Measurements from ENCODE around the gene THADA. TPM values are rescaled to one million over a fixed set of nuclear protein-coding genes. Genes with fewer than 3 reads are reported as not detected.

Gene THADA
- total and polyA plus RNA-seq, 4 experiments from 2014 or later: 20.3 to 44.8 (median 32.8) TPM

DNA sequence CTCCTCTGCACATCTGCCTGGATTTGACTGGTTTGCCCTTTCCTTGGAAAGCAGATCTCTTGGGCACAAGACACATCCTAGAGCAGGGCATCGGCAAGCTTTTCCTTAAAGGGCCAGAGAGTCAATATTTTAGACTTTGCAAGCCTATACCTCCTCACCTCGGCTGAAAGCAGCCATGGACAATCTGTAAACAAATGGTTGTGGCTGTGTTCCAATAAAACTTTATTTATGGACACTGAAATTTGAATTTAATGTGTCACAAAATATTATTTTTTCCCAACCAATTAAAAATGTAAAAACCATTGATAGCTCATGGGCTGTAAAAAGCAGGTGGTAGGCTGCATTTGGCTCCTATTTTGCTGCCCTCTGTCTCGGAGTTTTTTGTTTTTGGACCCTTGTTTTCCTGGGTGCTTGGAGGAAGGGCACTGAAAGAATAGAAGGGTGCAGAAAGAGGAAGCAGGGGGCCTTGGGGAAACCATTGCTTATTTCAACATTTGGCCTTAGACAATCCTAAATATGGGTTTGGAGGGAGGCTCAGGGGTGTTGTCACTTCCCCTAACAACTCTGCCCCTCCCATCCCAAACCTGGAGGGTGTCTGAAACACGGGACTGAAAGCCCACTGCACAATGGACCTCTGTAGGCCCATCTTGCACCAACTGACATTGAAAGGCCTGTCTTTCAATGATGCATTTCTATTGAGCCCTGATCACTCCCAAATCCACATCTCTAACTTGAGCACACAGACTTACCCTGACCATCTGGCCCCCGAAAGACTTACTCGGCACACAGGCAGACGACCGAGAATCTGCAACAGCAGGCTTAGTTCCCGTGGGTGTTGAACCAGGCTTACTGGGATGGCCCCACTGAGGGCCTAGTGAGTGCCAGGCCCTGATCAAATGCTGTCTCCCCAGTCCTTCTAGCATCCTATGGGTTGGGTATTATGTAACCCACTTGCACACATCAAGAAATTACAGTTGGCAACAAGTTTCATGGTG is 362.3 kb downstream of the THADA start:
- ChIA-PET POLR2A (ENCODE audit: partially characterized antibody) (no interaction called here), CTCF (ENCODE audit: partially characterized antibody) (interaction anchor here (8.8 kb wide), 1 partner anchor 101 kb away, joined by 445 read pairs; no protein-coding TSS in a partner anchor)
- Histone ChIP-seq H3K27ac (ENCODE audit: low read depth, low read length) (no peak overlapping the region), H3K4me1 (ENCODE audit: insufficient read depth, low read length) (peaks cover 21% of the 10 kb centered on the region), H3K36me3 (ENCODE audit: insufficient read depth, low read length) (no peaks in the 10 kb centered on the region), H3K9me3 (ENCODE audit: control insufficient read depth in 1 of 2, low read length in 2 of 2) (no peaks in the 10 kb centered on the region), H3K4me3 (ENCODE audit: low read length in 2 of 2) (no peak overlapping the region), H3K27me3 (ENCODE audit: insufficient read depth, low read length) (no peaks in the 10 kb centered on the region)
- H3K36me3 Mint-ChIP-seq: peaks cover 9 to 26% of the 10 kb centered on the region in 2 donors
- intact Hi-C loops (cut with micrococcal nuclease): no loop called here
- peaks cover 16 to 28% (median 21%) of the 10 kb centered on the region in 4 donors for H3K4me1 Mint-ChIP-seq
- peaks cover 0 to 2% of the 10 kb centered on the region in 2 donors for H3K27me3 Mint-ChIP-seq
- H3K4me3 Mint-ChIP-seq: peak overlapping the region in 1 of 8 donors; percentile 10
- no peak for DNase-seq
- peaks cover 0 to 8% (median 0%) of the 10 kb centered on the region in 8 donors for H3K9me3 Mint-ChIP-seq
- peak overlapping the region in 6 of 7 donors; percentile 5 to 65 (median 56) for H3K27ac Mint-ChIP-seq

DNA sequence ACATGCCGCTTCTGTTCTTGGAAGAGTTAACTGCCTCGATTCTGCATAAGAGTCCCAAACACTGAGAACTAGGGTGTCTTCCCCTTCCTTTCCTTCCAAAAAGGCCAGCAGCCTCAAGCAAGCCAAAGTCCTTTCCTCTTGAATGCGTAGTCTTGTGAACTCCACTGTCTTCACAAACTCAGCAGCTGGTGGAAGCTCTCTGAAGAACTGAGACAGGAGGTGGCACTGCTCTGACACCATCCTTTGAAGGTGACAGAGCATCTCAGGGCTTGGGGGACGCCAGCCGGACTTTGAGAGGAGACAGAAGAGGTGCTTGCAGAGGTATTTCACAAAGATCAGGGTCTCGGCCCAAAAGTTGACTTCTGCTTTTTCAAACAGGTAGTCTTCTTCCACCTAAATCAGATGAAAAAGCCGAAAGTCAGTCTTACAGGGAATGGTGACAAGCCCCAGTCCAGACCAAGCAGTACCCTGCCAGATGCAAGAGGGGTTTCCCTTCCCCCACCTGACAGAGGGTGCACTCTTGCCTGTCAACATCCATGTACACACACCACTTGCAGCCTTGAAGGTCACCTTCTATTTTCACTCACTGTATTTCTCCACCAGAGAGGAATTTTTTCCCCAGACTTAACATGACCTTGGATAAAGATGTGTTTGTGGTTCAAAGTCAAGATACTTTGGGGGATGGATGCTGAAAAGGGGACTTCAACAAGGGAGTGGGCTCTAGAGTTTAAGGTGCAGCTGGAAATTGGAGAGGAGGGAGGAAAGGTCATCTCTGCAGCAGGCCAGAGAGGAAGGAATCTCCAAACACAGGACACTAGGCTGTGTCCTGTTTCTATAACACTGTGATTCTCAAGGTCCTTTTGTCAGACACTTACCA is 364.6 kb downstream of the THADA start:
- Mint-ChIP-seq H3K4me1 (peaks cover 17 to 33% (median 23%) of the 10 kb centered on the region in 4 donors), H3K27me3 (peaks cover 0 to 2% of the 10 kb centered on the region in 2 donors), H3K27ac (peak overlapping the region in 5 of 7 donors; percentile 4 to 93 (median 70)), H3K4me3 (peak overlapping the region in 1 of 8 donors; percentile 10), H3K36me3 (peaks cover 9 to 30% of the 10 kb centered on the region in 2 donors), H3K9me3 (peaks cover 0 to 9% (median 0%) of the 10 kb centered on the region in 8 donors)
- ChIA-PET CTCF (ENCODE audit: partially characterized antibody) (interaction anchor here (0.9 to 8.8 kb wide), 2 partner anchors 98 to 253 kb away, joined by 3 to 445 read pairs; no protein-coding TSS in a partner anchor), POLR2A (ENCODE audit: partially characterized antibody) (interaction anchor here (20.3 to 46.5 kb wide), 2 partner anchors 25 to 79 kb away, joined by 1138 to 6960 read pairs; no protein-coding TSS in a partner anchor)
- Histone ChIP-seq H3K36me3 (ENCODE audit: insufficient read depth, low read length) (no peaks in the 10 kb centered on the region), H3K4me1 (ENCODE audit: insufficient read depth, low read length) (peaks cover 26% of the 10 kb centered on the region), H3K27me3 (ENCODE audit: insufficient read depth, low read length) (no peaks in the 10 kb centered on the region), H3K4me3 (ENCODE audit: low read length in 2 of 2) (no peak overlapping the region), H3K9me3 (ENCODE audit: control insufficient read depth in 1 of 2, low read length in 2 of 2) (no peaks in the 10 kb centered on the region), H3K27ac (ENCODE audit: low read depth, low read length) (no peak overlapping the region)
- no peak for DNase-seq
- intact Hi-C loops (cut with micrococcal nuclease): no loop called here

DNA sequence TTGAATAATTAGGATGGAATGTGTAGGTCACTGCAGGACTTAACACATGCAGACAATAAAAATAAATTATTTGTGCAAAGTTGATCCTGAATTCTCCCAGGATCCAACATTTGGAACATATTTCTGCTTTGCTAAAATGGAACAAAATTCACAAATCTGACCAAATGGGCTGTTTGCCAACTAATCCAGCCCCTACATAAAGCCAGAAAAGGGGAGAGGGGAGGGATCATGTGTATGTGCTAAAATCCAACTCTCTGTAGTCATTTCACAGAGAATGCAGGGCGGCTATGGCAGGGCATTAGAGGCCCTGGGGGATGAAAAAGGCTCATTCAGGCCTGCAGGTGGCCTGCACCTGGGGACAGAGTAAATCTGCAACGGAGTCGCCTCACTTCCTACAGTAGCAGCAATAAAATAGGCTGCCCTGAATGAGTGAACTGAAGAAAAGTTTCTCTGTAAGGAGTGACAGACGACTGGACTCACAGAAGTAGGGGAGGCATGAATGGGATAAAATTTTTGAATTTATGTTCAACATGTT is 365.4 kb downstream of the THADA start:
- H3K27me3 ChIP-seq (ENCODE audit: insufficient read depth, low read length): no peaks in the 10 kb centered on the region
- Mint-ChIP-seq H3K4me3 (no peak overlapping the region), H3K9me3 (peaks cover 0 to 17% (median 0%) of the 10 kb centered on the region in 8 donors), H3K27ac (peak overlapping the region in 3 of 7 donors; percentile 4 to 94 (median 93)), H3K36me3 (peaks cover 12 to 35% of the 10 kb centered on the region in 2 donors), H3K27me3 (peaks cover 0 to 2% of the 10 kb centered on the region in 2 donors), H3K4me1 (peaks cover 16 to 33% (median 23%) of the 10 kb centered on the region in 4 donors)
- H3K27ac ChIP-seq (ENCODE audit: low read depth, low read length): peak overlapping the region; percentile 6
- H3K4me1 ChIP-seq (ENCODE audit: insufficient read depth, low read length): peaks cover 26% of the 10 kb centered on the region
- ChIA-PET POLR2A (ENCODE audit: partially characterized antibody) (interaction anchor here (1.8 to 46.5 kb wide), 4 partner anchors 25 to 283 kb away, joined by 4 to 6960 read pairs (median 572); no protein-coding TSS in a partner anchor), CTCF (ENCODE audit: partially characterized antibody) (interaction anchor here (1.3 to 8.8 kb wide), 5 partner anchors 11 to 254 kb away, joined by 3 to 445 read pairs (median 58); no protein-coding TSS in a partner anchor)
- H3K9me3 ChIP-seq (ENCODE audit: control insufficient read depth in 1 of 2, low read length in 2 of 2): no peaks in the 10 kb centered on the region
- no peak overlapping the region for H3K4me3 ChIP-seq (ENCODE audit: low read length in 2 of 2)
- peaks cover 7% of the 10 kb centered on the region for H3K36me3 ChIP-seq (ENCODE audit: insufficient read depth, low read length)
- intact Hi-C loops (cut with micrococcal nuclease): no loop called here
- no peak for DNase-seq

DNA sequence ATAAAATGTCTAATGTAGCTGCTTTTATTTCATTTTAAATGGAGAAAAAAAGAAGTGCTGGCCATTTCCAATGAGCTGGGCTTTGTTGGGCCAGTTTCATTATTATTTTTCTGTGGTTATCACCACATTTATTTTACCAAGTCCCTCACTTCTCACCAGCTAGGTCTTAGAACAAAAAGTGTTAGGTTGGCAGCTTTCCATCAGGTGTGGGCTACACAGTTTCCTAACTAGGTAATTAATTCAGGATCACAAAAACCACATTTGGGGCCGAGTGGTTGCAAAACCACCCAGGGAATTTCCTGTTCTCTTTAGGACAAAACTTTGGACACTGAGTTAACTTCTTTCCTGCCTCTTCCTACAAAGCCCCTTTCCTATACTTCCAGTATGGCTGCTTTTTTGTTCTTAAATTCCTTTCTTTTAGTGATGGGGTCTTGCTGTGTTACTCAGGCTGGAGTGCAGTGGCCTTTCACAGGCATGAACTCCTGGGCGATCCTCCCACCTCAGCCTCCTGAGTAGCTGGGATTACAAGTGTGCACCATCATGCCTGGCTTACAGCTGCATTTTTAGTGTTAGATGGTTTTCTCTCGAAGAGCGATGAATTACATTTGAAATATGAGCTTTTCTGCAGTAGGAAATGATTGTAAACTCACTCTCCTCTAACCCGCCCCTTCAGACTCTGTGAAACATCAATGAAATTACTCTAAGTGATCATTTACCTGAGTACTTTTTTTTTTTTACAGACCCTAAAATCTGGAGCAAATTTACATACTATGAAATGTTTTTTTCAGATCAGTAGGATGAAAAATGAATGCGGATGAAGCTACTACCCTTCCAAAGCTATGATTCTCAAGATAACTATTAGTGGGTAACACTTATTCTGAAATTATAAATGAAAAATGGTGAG is 366.8 kb downstream of the THADA start:
- Mint-ChIP-seq H3K27ac (peak overlapping the region; percentile 90 to 98 (median 94)), H3K36me3 (peaks cover 20 to 38% of the 10 kb centered on the region in 2 donors), H3K4me1 (peaks cover 16 to 33% (median 23%) of the 10 kb centered on the region in 4 donors), H3K27me3 (peaks cover 0 to 2% of the 10 kb centered on the region in 2 donors), H3K4me3 (peak overlapping the region; percentile 82 to 99 (median 90)), H3K9me3 (peaks cover 0 to 24% (median 1%) of the 10 kb centered on the region in 8 donors)
- peaks cover 26% of the 10 kb centered on the region for H3K4me1 ChIP-seq (ENCODE audit: insufficient read depth, low read length)
- peak overlapping the region; percentile 90 for H3K27ac ChIP-seq (ENCODE audit: low read depth, low read length)
- peak overlapping the region in 1 of 2 donors; percentile 88 for H3K4me3 ChIP-seq (ENCODE audit: low read length in 2 of 2)
- DNase-seq: peak; percentile 28 to 70 (median 39)
- no peaks in the 10 kb centered on the region for H3K27me3 ChIP-seq (ENCODE audit: insufficient read depth, low read length)
- no peaks in the 10 kb centered on the region for H3K9me3 ChIP-seq (ENCODE audit: control insufficient read depth in 1 of 2, low read length in 2 of 2)
- ChIA-PET CTCF (ENCODE audit: partially characterized antibody) (interaction anchor here (0.5 to 8.8 kb wide), 57 partner anchors 9 to 567 kb away, joined by 3 to 445 read pairs (median 5); partner anchors contain the start of gene THADA), POLR2A (ENCODE audit: partially characterized antibody) (interaction anchor here (0.5 to 46.5 kb wide), 20 partner anchors 10 to 418 kb away, joined by 3 to 6960 read pairs (median 6); partner anchors contain the start of gene THADA)
- intact Hi-C loops (cut with micrococcal nuclease): loop anchor here (1.0 to 5.0 kb wide), 12 partner anchors 9 to 768 kb away; partner anchors contain the start of genes LRPPRC and THADA
- H3K36me3 ChIP-seq (ENCODE audit: insufficient read depth, low read length): peaks cover 17% of the 10 kb centered on the region

DNA sequence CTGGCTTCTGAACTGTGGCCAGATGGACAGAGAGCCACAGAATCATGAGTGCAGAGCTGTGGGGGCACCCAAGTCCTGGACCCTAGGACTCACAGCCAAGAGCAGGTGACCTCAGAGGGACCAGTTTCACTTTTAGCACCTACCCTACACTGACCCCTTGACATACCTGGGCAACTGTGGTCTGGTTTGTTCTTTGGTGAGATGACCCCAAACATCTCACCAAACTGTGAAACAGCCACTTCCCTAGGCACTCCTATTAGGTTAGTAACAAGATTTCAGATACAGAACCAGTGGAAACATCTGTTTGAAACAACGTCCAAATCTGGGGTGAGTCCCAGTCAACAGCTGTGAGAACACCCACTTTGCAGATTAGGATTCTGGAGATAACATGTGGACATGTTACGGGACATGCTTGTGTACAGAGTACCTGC is 367.5 kb downstream of the THADA start:
- Mint-ChIP-seq H3K4me1 (peaks cover 16 to 33% (median 23%) of the 10 kb centered on the region in 4 donors), H3K9me3 (peaks cover 0 to 28% (median 1%) of the 10 kb centered on the region in 8 donors), H3K4me3 (peak overlapping the region; percentile 82 to 99 (median 90)), H3K36me3 (peaks cover 26 to 43% of the 10 kb centered on the region in 2 donors), H3K27ac (peak overlapping the region; percentile 90 to 98 (median 94)), H3K27me3 (peaks cover 0 to 2% of the 10 kb centered on the region in 2 donors)
- Histone ChIP-seq H3K4me1 (ENCODE audit: insufficient read depth, low read length) (peaks cover 26% of the 10 kb centered on the region), H3K4me3 (ENCODE audit: low read length in 2 of 2) (peak overlapping the region in 1 of 2 donors; percentile 88), H3K27ac (ENCODE audit: low read depth, low read length) (peak overlapping the region; percentile 90), H3K36me3 (ENCODE audit: insufficient read depth, low read length) (peaks cover 24% of the 10 kb centered on the region), H3K9me3 (ENCODE audit: control insufficient read depth in 1 of 2, low read length in 2 of 2) (no peaks in the 10 kb centered on the region), H3K27me3 (ENCODE audit: insufficient read depth, low read length) (no peaks in the 10 kb centered on the region)
- CTCF ChIA-PET (ENCODE audit: partially characterized antibody): interaction anchor here (0.5 to 8.8 kb wide), 32 partner anchors 9 to 568 kb away, joined by 3 to 445 read pairs (median 7); partner anchors contain the start of gene THADA
- DNase-seq: peak in 3 of 5 donors; percentile 19 to 26 (median 22)
- intact Hi-C loops (cut with micrococcal nuclease): loop anchor here (5.0 kb wide), 3 partner anchors 369 to 769 kb away; partner anchors contain the start of genes LRPPRC and THADA
- POLR2A ChIA-PET (ENCODE audit: partially characterized antibody): interaction anchor here (0.8 to 46.5 kb wide), 18 partner anchors 11 to 418 kb away, joined by 3 to 6960 read pairs (median 6); partner anchors contain the start of gene THADA
